SK-N-MC (cell line): Measurements from ENCODE around the gene CRAT.

ENCODE experiments used
- EZH2 ChIP-seq: fragments of 200-600 bp; sonication (generic); IDR thresholded peaks from one replicate; pipeline ENCODE4 v1.6.1; 2017; ENCODE audit warnings: antibody characterized with exemption
- FOXP2 ChIP-seq: optimal IDR thresholded peaks from 2 replicates; pipeline ENCODE3; 2011; ENCODE audit warnings: mild to moderate bottlenecking, moderate library complexity; ENCODE audit not compliant: insufficient read depth; ENCODE audit errors: extremely low read length, control extremely low read depth
- POLR2AphosphoS5 ChIP-seq: IDR thresholded peaks from 2 replicates; pipeline ENCODE4 v1.6.1; 2012; ENCODE audit warnings: mild to moderate bottlenecking, low read depth, low read length, borderline replicate concordance

GRCh38 chr9:129131300-129132145 is 20.9 kb upstream of the CRAT start:
- TF ChIP-seq POLR2AphosphoS5 = no peak
- no peak for TF ChIP-seq EZH2
- TF ChIP-seq FOXP2 = no peak
